ENCODE data around the gene AIG1. TPM values are rescaled to one million over a fixed set of nuclear protein-coding genes. Genes with fewer than 3 reads are reported as not detected.

Gene AIG1
- total RNA-seq, 1 donor from 2014 or later, result 7.2 TPM

DNA sequence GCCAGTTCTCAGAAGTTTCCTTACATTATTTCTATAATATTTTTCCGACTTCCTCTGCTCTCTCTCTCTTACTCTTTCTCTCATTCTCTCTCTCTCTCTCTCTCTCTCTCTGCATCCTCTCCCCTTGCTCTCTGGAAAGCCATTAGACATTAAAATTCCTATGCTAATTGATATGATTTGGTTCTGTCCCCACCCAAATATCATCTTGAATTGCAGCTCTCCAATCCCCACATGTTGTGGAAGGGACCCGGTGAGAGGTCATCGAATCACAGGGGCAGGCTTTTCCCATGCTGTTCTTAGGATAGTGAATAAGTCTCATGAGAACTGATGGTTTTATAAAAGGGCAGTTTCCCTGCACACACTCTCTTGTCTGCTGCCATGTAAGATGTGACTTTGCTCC lies 315.7 kb downstream of the AIG1 start:
- H3K4me1 Mint-ChIP-seq, result no peaks in the 10 kb centered on the region
- intact Hi-C loops (cut with micrococcal nuclease), result no loop called here
- H3K36me3 Mint-ChIP-seq (ENCODE audit: low read depth), result no peaks in the 10 kb centered on the region
- H3K9me3 Mint-ChIP-seq, result peaks cover 7% of the 10 kb centered on the region
- ChIA-PET POLR2A (no interaction called here), CTCF (no interaction called here)
- no peak overlapping the region for H3K4me3 Mint-ChIP-seq
- TF ChIP-seq, protein P1, sequence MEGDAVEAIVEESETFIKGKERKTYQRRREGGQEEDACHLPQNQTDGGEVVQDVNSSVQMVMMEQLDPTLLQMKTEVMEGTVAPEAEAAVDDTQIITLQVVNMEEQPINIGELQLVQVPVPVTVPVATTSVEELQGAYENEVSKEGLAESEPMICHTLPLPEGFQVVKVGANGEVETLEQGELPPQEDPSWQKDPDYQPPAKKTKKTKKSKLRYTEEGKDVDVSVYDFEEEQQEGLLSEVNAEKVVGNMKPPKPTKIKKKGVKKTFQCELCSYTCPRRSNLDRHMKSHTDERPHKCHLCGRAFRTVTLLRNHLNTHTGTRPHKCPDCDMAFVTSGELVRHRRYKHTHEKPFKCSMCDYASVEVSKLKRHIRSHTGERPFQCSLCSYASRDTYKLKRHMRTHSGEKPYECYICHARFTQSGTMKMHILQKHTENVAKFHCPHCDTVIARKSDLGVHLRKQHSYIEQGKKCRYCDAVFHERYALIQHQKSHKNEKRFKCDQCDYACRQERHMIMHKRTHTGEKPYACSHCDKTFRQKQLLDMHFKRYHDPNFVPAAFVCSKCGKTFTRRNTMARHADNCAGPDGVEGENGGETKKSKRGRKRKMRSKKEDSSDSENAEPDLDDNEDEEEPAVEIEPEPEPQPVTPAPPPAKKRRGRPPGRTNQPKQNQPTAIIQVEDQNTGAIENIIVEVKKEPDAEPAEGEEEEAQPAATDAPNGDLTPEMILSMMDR (IDR thresholded peaks at IDR 0.05), result no peak
- ATAC-seq (ENCODE audit: low read depth) (no peak), DNase-seq (no peak)
- H3K27me3 Mint-ChIP-seq, result peaks cover 15% of the 10 kb centered on the region
- no peak overlapping the region for H3K27ac Mint-ChIP-seq

DNA sequence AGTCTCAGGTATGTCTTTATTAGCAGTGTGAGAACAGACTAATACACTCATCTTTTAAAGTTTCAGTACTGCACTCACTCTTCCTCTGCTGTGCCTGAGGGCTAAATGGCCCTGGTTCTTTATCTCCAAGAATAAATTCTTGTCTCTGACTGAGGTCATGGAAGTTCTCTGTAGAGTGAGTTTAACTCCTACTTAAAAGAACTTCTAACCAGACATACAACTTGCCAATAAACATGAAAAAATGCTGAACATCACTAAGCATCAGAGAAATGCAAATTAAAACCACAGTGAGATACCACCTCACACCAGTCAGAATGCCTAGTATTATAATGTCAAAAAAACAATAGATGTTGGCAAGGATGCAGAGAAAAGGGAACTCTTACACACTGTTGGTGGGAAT lies 316.2 kb downstream of the AIG1 start:
- TF ChIP-seq, protein P1 (IDR thresholded peaks at IDR 0.05), result no peak
- CTCF ChIA-PET, result no interaction called here
- H3K9me3 Mint-ChIP-seq, result peaks cover 7% of the 10 kb centered on the region
- DNase-seq (no peak), ATAC-seq (ENCODE audit: low read depth) (no peak)
- no peak overlapping the region for H3K4me3 Mint-ChIP-seq
- POLR2A ChIA-PET, result no interaction called here
- no peak overlapping the region for H3K27ac Mint-ChIP-seq
- intact Hi-C loops (cut with micrococcal nuclease), result no loop called here
- H3K4me1 Mint-ChIP-seq, result no peaks in the 10 kb centered on the region
- H3K27me3 Mint-ChIP-seq, result peaks cover 18% of the 10 kb centered on the region
- H3K36me3 Mint-ChIP-seq (ENCODE audit: low read depth), result no peaks in the 10 kb centered on the region

DNA sequence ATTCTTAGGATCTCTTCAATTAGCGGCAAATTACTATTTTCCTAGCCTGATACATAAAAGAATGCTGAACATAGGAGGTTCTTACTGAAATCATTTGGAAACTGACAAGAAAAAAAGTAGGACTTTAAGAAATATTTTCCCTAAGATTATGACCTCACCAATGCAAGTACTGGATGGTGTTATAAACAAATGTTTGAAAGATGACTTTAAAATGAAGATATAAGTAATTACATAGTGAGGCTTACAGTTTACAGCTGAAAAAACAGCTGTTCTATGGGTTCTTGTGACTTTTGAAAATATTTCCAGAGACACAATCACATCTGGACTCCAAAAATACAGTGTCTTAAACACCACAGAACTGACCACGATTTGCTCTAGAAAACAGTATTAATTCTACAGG lies 324.9 kb downstream of the AIG1 start:
- H3K4me1 Mint-ChIP-seq, result no peaks in the 10 kb centered on the region
- H3K27ac Mint-ChIP-seq, result no peak overlapping the region
- no peak for DNase-seq
- peaks cover 10% of the 10 kb centered on the region for H3K27me3 Mint-ChIP-seq
- POLR2A ChIA-PET, result no interaction called here
- no peak for ATAC-seq (ENCODE audit: low read depth)
- intact Hi-C loops (cut with micrococcal nuclease), result no loop called here
- CTCF ChIA-PET, result no interaction called here
- no peak overlapping the region for H3K4me3 Mint-ChIP-seq
- TF ChIP-seq, protein P1 (IDR thresholded peaks at IDR 0.05), result no peak
- no peaks in the 10 kb centered on the region for H3K9me3 Mint-ChIP-seq
- no peaks in the 10 kb centered on the region for H3K36me3 Mint-ChIP-seq (ENCODE audit: low read depth)

DNA sequence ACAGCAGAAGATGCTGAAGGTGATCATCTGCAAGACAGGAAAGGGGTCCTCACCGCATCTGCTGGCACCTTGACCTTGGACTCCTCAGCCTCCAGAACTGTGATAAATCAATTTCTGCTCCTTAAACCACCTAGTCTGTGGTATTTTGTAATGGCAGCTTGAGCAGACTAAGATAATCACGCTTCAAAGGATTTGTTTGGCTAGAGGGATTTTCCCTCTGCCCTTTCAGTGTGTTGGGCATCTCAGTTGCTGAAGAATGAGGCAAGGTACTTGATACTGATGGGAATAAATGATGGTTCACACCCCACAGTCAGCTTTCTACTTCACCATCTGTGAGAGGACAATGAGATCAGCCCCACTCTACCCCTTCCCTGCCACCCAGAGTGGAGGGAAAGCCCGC lies 329.6 kb downstream of the AIG1 start:
- Mint-ChIP-seq H3K4me3 (no peak overlapping the region), H3K9me3 (no peaks in the 10 kb centered on the region), H3K27ac (no peak overlapping the region), H3K27me3 (no peaks in the 10 kb centered on the region), H3K36me3 (ENCODE audit: low read depth) (no peaks in the 10 kb centered on the region), H3K4me1 (no peaks in the 10 kb centered on the region)
- TF ChIP-seq, protein P1 (IDR thresholded peaks at IDR 0.05), result no peak
- ATAC-seq (ENCODE audit: low read depth) (no peak), DNase-seq (no peak)
- ChIA-PET POLR2A (no interaction called here), CTCF (no interaction called here)
- intact Hi-C loops (cut with micrococcal nuclease), result no loop called here

Other genes starting within 250 kb of the AIG1 start
- 22.2 and 25.4 TPM in 2 replicates for gene HIVEP2, start 115.7 kb upstream of the AIG1 start, total RNA-seq

Measured in activated B cell treated with CpG ODN at 0.5 μM for 24 hours (primary cell).